Liver (tissue), 9 donors: Measurements from ENCODE around the gene PPFIA4. TPM values are rescaled to one million over a fixed set of nuclear protein-coding genes. Genes with fewer than 3 reads are reported as not detected.

Source experiments
- DNase-seq: peaks from one replicate; pipeline ENCODE4 v3.0.0-alpha.2; 2017; ENCODE audit warnings: low spot score
- H3K27ac ChIP-seq, 2 donors: one replicate each; pipeline ENCODE4 v1.7.0; 2013; ENCODE audit warnings: inconsistent platforms in 2 of 2, low read length in 2 of 2, control low read depth in 1 of 2, low read depth in 1 of 2, mild to moderate bottlenecking in 1 of 2
- H3K27me3 ChIP-seq, 4 donors: one replicate each; pipeline versions ENCODE4 v1.6.1 to v1.7.0; 2013; ENCODE audit warnings: low read length in 3 of 4, inconsistent platforms in 1 of 4, mild to moderate bottlenecking in 1 of 4, moderate library complexity in 1 of 4; ENCODE audit not compliant: control insufficient read depth in 4 of 4, insufficient read depth in 4 of 4
- H3K36me3 ChIP-seq, 4 donors: one replicate each; pipeline versions ENCODE4 v1.6.1 to v1.7.0; 2013; ENCODE audit warnings: low read length in 3 of 4, mild to moderate bottlenecking in 3 of 4, low read depth in 1 of 4, moderate library complexity in 1 of 4; ENCODE audit not compliant: control insufficient read depth in 4 of 4, insufficient read depth in 3 of 4
- H3K4me1 ChIP-seq, 4 donors: one replicate each; pipeline versions ENCODE4 v1.6.1 to v1.7.0; 2013; ENCODE audit warnings: low read length in 3 of 4, mild to moderate bottlenecking in 3 of 4, moderate library complexity in 1 of 4; ENCODE audit not compliant: control insufficient read depth in 4 of 4, insufficient read depth in 4 of 4
- H3K4me3 ChIP-seq, 3 donors: one replicate each; pipeline versions ENCODE4 v1.6.1 to v1.7.0; 2013; ENCODE audit warnings: low read length in 3 of 3, control low read depth in 1 of 3, low read depth in 1 of 3, mild to moderate bottlenecking in 1 of 3
- H3K9ac ChIP-seq, 2 donors: one replicate each; pipeline ENCODE4 v1.7.0; 2013; ENCODE audit warnings: low read length in 2 of 2, mild to moderate bottlenecking in 2 of 2, moderate library complexity in 2 of 2, control low read depth in 1 of 2, low read depth in 1 of 2
- H3K9me3 ChIP-seq, 4 donors: one replicate each; pipeline versions ENCODE4 v1.6.1 to v1.7.0; 2013; ENCODE audit warnings: low read length in 3 of 4; ENCODE audit not compliant: control insufficient read depth in 4 of 4
- EGR1 ChIP-seq, 2 donors: IDR thresholded peaks; 2 replicates each; pipeline ENCODE4 v1.6.1; 2016 to 2018; ENCODE audit warnings: antibody characterized with exemption in 2 of 2, low read depth in 2 of 2
- FOXA1 ChIP-seq: IDR thresholded peaks from 2 replicates; pipeline ENCODE4 v1.6.1; 2016; ENCODE audit warnings: antibody characterized with exemption
- FOXA2 ChIP-seq: IDR thresholded peaks from 2 replicates; pipeline ENCODE4 v1.6.1; 2016; ENCODE audit warnings: antibody characterized with exemption
- GABPA ChIP-seq, 2 donors: IDR thresholded peaks in 1 of 2; conservative IDR thresholded peaks in 1 of 2; 2 replicates each; pipeline ENCODE4 v1.6.1; 2016; ENCODE audit warnings: antibody characterized with exemption in 2 of 2, mild to moderate bottlenecking in 1 of 2, moderate library complexity in 1 of 2
- HNF4A ChIP-seq, 2 donors: conservative IDR thresholded peaks; 2 replicates each; pipeline ENCODE4 v1.6.1; 2016; ENCODE audit warnings: antibody characterized with exemption in 2 of 2, mild to moderate bottlenecking in 2 of 2
- HNF4G ChIP-seq: IDR thresholded peaks from 2 replicates; pipeline ENCODE4 v1.6.1; 2016; ENCODE audit warnings: antibody characterized with exemption
- JUND ChIP-seq, 2 donors: IDR thresholded peaks; 2 replicates each; pipeline ENCODE4 v1.6.1; 2016; ENCODE audit warnings: antibody characterized with exemption in 2 of 2
- NR2F2 ChIP-seq: IDR thresholded peaks from 2 replicates; pipeline ENCODE4 v1.6.1; 2016; ENCODE audit warnings: antibody characterized with exemption
- RAD21 ChIP-seq, 2 donors: IDR thresholded peaks; 2 replicates each; pipeline ENCODE4 v1.6.1; 2016; ENCODE audit warnings: antibody characterized with exemption in 2 of 2, mild to moderate bottlenecking in 2 of 2
- RXRA ChIP-seq, 2 donors: IDR thresholded peaks; 2 replicates each; pipeline ENCODE4 v1.6.1; 2017 to 2018; ENCODE audit warnings: antibody characterized with exemption in 2 of 2, mild to moderate bottlenecking in 1 of 2
- SP1 ChIP-seq: IDR thresholded peaks from 2 replicates; pipeline ENCODE4 v1.6.1; 2018; ENCODE audit warnings: antibody characterized with exemption, mild to moderate bottlenecking
- TAF1 ChIP-seq: conservative IDR thresholded peaks from 2 replicates; pipeline ENCODE4 v1.6.1; 2016; ENCODE audit warnings: antibody characterized with exemption, mild to moderate bottlenecking
- WGBS: extraction: QIAGEN DNeasy Blood & Tissue Kit; methylation state at CpG from one replicate; pipeline ENCODE4 v1.1.7; 2013; 5-methylcytosine and 5-hydroxymethylcytosine counted together
- polyA plus RNA-seq, 2 donors: library from polyadenylated mRNA; stranded (reverse) in 1 of 2; unstranded in 1 of 2; fragments of 200-250 nt in 1 of 2; fragments of >200 nt in 1 of 2; fragmentation: Nextera tagmentation in 1 of 2; extraction: Ambion mirVana in 1 of 2; gene quantifications; one replicate each; pipeline versions ENCODE4 v1.2.1 to v1.2.3, GENCODE V29; 2013 to 2015
- total RNA-seq, 2 donors: library from RNA; depleted of rRNA; stranded (reverse); fragments of >200 nt; gene quantifications; one replicate each; pipeline ENCODE4 v1.2.3, GENCODE V29; 2014
- TF ChIP-seq, protein P1 (sequence below): IDR thresholded peaks from 2 replicates; pipeline ENCODE4 v1.6.1; 2016; ENCODE audit warnings: antibody characterized with exemption
- TF ChIP-seq, protein P2 (sequence below): IDR thresholded peaks from 2 replicates; pipeline ENCODE4 v1.6.1; 2016; ENCODE audit warnings: antibody characterized with exemption
- TF ChIP-seq, protein P3 (sequence below): IDR thresholded peaks from 2 replicates; pipeline ENCODE4 v1.6.1; 2016; ENCODE audit warnings: antibody characterized with exemption, mild to moderate bottlenecking
- TF ChIP-seq, protein P4 (sequence below): IDR thresholded peaks from 2 replicates; pipeline ENCODE4 v1.6.1; 2016; ENCODE audit warnings: antibody characterized with exemption
- TF ChIP-seq, protein P5 (sequence below): fragments of 150-350 bp; IDR thresholded peaks from 2 replicates; pipeline ENCODE4 v1.5.1; 2017; ENCODE audit warnings: improper control_type of control experiment, low read depth, low read length; ENCODE audit not compliant: missing input control
- donor health status: healthy.
- donor health status: healthy.
- donor health status: healthy.
- donor health status: healthy.
- donor health status: healthy.

Gene PPFIA4
- total and polyA plus RNA-seq, 4 donors, result 0.07 to 0.33 (median 0.15) TPM

DNA sequence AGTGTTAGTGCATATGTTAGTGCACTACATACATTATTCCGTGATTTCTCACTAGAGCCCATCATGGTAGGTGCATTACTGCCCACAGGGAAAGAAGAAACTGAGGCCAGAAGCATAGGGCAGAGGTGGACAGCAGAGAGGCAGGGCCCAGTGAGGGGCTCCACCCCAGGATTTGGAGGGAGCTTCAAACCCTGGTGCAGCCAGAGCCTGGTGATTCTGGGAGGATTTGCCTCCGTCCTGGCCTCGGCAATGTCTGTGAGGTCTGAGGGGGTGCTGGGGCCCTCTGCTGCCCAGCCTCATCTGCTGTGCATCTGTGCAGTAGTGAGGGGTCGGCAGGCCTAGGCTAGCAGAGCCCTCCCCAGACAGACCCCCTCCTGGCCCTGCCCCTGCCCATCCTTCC, 22.8 kb downstream of the PPFIA4 start:
- Histone ChIP-seq H3K27ac (no peak overlapping the region), H3K27me3 (no peaks in the 10 kb centered on the region), H3K4me1 (no peaks in the 10 kb centered on the region), H3K9ac (no peak overlapping the region), H3K36me3 (no peaks in the 10 kb centered on the region), H3K4me3 (no peak overlapping the region), H3K9me3 (no peaks in the 10 kb centered on the region)
- 82% methylated on average over 4 of the region's 4 CpGs for WGBS
- no peak for DNase-seq
- TF ChIP-seq, protein P1, sequence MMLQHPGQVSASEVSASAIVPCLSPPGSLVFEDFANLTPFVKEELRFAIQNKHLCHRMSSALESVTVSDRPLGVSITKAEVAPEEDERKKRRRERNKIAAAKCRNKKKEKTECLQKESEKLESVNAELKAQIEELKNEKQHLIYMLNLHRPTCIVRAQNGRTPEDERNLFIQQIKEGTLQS, result no peak
- no peak for TF ChIP-seq EGR1 (IDR thresholded peaks at IDR 0.05; ENCODE audit: low read depth in 2 of 2)
- no peak for TF ChIP-seq HNF4A (conservative IDR thresholded peaks at IDR 0.05)
- TF ChIP-seq, protein P2, sequence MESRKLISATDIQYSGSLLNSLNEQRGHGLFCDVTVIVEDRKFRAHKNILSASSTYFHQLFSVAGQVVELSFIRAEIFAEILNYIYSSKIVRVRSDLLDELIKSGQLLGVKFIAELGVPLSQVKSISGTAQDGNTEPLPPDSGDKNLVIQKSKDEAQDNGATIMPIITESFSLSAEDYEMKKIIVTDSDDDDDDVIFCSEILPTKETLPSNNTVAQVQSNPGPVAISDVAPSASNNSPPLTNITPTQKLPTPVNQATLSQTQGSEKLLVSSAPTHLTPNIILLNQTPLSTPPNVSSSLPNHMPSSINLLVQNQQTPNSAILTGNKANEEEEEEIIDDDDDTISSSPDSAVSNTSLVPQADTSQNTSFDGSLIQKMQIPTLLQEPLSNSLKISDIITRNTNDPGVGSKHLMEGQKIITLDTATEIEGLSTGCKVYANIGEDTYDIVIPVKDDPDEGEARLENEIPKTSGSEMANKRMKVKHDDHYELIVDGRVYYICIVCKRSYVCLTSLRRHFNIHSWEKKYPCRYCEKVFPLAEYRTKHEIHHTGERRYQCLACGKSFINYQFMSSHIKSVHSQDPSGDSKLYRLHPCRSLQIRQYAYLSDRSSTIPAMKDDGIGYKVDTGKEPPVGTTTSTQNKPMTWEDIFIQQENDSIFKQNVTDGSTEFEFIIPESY, result no peak
- TF ChIP-seq, protein P3, sequence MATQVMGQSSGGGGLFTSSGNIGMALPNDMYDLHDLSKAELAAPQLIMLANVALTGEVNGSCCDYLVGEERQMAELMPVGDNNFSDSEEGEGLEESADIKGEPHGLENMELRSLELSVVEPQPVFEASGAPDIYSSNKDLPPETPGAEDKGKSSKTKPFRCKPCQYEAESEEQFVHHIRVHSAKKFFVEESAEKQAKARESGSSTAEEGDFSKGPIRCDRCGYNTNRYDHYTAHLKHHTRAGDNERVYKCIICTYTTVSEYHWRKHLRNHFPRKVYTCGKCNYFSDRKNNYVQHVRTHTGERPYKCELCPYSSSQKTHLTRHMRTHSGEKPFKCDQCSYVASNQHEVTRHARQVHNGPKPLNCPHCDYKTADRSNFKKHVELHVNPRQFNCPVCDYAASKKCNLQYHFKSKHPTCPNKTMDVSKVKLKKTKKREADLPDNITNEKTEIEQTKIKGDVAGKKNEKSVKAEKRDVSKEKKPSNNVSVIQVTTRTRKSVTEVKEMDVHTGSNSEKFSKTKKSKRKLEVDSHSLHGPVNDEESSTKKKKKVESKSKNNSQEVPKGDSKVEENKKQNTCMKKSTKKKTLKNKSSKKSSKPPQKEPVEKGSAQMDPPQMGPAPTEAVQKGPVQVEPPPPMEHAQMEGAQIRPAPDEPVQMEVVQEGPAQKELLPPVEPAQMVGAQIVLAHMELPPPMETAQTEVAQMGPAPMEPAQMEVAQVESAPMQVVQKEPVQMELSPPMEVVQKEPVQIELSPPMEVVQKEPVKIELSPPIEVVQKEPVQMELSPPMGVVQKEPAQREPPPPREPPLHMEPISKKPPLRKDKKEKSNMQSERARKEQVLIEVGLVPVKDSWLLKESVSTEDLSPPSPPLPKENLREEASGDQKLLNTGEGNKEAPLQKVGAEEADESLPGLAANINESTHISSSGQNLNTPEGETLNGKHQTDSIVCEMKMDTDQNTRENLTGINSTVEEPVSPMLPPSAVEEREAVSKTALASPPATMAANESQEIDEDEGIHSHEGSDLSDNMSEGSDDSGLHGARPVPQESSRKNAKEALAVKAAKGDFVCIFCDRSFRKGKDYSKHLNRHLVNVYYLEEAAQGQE, result no peak
- TF ChIP-seq, protein P4, sequence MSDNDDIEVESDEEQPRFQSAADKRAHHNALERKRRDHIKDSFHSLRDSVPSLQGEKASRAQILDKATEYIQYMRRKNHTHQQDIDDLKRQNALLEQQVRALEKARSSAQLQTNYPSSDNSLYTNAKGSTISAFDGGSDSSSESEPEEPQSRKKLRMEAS, result no peak
- TF ChIP-seq FOXA2, result no peak
- TF ChIP-seq RAD21 (IDR thresholded peaks at IDR 0.05), result no peak
- TF ChIP-seq SP1, result no peak
- TF ChIP-seq GABPA (IDR thresholded peaks at IDR 0.05 in 1 of 2, conservative IDR thresholded peaks at IDR 0.05 in 1 of 2), result no peak
- TF ChIP-seq, protein P5, sequence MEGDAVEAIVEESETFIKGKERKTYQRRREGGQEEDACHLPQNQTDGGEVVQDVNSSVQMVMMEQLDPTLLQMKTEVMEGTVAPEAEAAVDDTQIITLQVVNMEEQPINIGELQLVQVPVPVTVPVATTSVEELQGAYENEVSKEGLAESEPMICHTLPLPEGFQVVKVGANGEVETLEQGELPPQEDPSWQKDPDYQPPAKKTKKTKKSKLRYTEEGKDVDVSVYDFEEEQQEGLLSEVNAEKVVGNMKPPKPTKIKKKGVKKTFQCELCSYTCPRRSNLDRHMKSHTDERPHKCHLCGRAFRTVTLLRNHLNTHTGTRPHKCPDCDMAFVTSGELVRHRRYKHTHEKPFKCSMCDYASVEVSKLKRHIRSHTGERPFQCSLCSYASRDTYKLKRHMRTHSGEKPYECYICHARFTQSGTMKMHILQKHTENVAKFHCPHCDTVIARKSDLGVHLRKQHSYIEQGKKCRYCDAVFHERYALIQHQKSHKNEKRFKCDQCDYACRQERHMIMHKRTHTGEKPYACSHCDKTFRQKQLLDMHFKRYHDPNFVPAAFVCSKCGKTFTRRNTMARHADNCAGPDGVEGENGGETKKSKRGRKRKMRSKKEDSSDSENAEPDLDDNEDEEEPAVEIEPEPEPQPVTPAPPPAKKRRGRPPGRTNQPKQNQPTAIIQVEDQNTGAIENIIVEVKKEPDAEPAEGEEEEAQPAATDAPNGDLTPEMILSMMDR, result no peak
- TF ChIP-seq NR2F2, result no peak
- TF ChIP-seq HNF4G, result no peak
- no peak for TF ChIP-seq JUND (IDR thresholded peaks at IDR 0.05)
- TF ChIP-seq RXRA (IDR thresholded peaks at IDR 0.05), result no peak
- no peak for TF ChIP-seq FOXA1
- TF ChIP-seq TAF1, result no peak
